Nephron progenitor cell (in vitro differentiated cells): ENCODE measurements around the gene RNF111.
"Not testable (repeated sequence)": the region's sequence is repeated elsewhere in the genome, so short reads cannot be mapped to it uniquely, and the experiment has no call there.

Experiments
- DNase-seq: peaks from one replicate; pipeline ENCODE4 v3.0.0; 2021
- H3K27ac Mint-ChIP-seq: 2 replicates; pipeline ENCODE4 v1.8.0; 2021; ENCODE audit warnings: mild to moderate bottlenecking, moderate library complexity, mixed read lengths
- H3K27me3 Mint-ChIP-seq: 2 replicates; pipeline ENCODE4 v1.8.0; 2021; ENCODE audit warnings: mild to moderate bottlenecking, low read depth, mixed read lengths; ENCODE audit not compliant: poor library complexity
- H3K36me3 Mint-ChIP-seq: 2 replicates; pipeline ENCODE4 v1.8.0; 2021; ENCODE audit warnings: low read depth, mixed read lengths
- H3K4me1 Mint-ChIP-seq: 2 replicates; pipeline ENCODE4 v1.8.0; 2021; ENCODE audit warnings: mixed read lengths
- H3K4me3 Mint-ChIP-seq: 2 replicates; pipeline ENCODE4 v1.8.0; 2021; ENCODE audit warnings: mild to moderate bottlenecking, moderate library complexity, mixed read lengths
- H3K9me3 Mint-ChIP-seq: 2 replicates; pipeline ENCODE4 v1.8.0; 2021; ENCODE audit warnings: mild to moderate bottlenecking, moderate library complexity, mixed read lengths
- CTCF ChIP-seq: fragments of 200-600 bp; sonication (generic); IDR thresholded peaks from 2 replicates; pipeline ENCODE4 v1.5.0; 2021; ENCODE audit warnings: antibody characterized with exemption

The RNF111 gene

GRCh38 chr15:59143281-59143680, 155.8 kb downstream of the RNF111 start:
- Mint-ChIP-seq H3K9me3 (no peaks in the 10 kb centered on the region), H3K4me1 (no peaks in the 10 kb centered on the region), H3K36me3 (peaks cover 60% of the 10 kb centered on the region), H3K27ac (peak overlapping the region; percentile 68), H3K4me3 (no peak overlapping the region), H3K27me3 (peaks cover 2% of the 10 kb centered on the region)
- TF ChIP-seq CTCF: no peak
- no peak for DNase-seq

GRCh38 chr15:59144594-59144993, 157.1 kb downstream of the RNF111 start:
- H3K27me3 Mint-ChIP-seq, H3K9me3 Mint-ChIP-seq, H3K27ac Mint-ChIP-seq, H3K4me1 Mint-ChIP-seq, DNase-seq, H3K4me3 Mint-ChIP-seq: not testable (repeated sequence)
- H3K36me3 Mint-ChIP-seq: peaks cover 60% of the 10 kb centered on the region
